Activated gamma-delta T cell treated with Interleukin-2 at 50 U/mL for 16 hours (primary cell): ENCODE measurements around the gene CCDC181.

Experiments used
- DNase-seq: peaks from one replicate; pipeline ENCODE4 v3.0.0-alpha.2; 2020

The CCDC181 gene

DNA sequence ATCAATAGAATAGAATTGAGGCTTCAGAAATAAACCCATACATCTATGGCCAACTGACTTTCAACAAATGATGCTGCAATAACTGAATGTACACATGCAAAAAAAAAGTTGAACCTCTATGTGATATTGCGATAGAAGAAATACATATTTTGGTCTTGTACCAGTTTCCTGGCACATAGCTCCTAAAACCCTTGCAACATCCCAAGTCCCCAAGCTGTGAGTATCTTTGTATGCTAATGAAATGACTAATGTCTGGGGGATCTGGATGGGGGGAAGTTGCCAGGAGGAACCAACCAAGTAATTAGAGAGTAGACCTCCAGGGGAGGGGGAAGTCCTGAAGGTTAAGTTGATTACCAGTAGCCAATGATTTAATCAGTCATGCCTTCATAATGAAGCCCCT, 34.9 kb downstream of the CCDC181 start:
- no peak for DNase-seq

- DNase-seq: no peak
Measured at GRCh38 chr1:169390303-169390702, 37.0 kb downstream of the CCDC181 start.

- no peak for DNase-seq
Measured at GRCh38 chr1:169387399-169387798, 39.9 kb downstream of the CCDC181 start.

DNA sequence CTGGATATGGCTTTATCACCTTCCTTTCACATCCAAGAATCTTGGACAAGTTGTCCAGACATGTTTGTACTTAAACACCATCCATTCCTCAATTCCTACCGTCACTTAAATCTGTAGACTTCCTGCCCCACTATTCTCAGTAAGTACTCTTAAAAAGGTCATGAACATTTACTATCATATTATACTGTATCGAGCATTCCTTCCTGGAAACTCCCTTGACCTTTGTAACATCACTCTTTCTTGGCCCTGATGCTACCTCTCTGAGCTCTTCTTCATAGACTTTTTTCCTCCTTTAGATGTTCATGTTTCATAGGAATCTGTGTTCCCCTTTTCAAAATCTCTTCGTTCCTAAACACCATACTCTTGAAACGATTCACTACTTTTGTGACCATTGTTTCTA, 43.8 kb downstream of the CCDC181 start:
- no peak for DNase-seq

DNA sequence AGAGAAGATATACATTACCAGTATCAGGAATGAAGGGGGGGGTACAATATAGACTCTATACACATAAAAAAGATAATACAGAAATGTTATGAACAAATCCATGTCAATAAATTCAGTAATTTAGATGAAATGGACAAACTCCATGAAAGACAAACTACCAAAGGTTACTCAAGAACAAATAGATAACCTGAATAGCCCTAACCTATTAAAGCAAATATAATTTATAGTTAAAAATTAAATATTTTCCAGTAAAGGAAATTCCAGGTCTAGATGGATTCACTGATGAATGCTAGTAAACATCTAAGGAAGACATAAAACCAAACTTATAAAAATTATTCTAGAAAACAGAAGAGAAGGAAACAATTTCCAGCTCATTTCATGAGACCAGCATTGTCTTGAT, 46.1 kb downstream of the CCDC181 start:
- DNase-seq: no peak

DNA sequence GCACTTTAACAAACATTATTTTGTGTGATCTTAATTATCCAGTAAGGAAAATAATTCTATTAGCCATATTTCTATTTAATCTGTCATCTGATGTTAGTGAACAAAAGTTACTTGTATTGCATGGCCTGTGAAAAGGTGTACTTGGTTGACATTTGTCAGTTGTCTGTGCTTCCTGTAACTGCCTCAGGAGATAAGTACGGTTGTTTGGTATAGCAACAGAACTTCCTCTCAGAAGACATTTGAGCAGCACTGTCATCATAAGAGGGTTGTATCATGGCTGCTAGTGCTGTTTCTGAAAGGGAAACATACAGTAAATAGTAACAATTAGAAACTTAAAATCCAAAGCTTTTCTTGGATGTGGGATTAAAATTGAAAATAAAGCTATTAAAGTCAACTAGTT, 55.9 kb downstream of the CCDC181 start:
- DNase-seq: no peak

- peak; percentile 18 for DNase-seq
Measured at GRCh38 chr1:169368406-169368769, 58.9 kb downstream of the CCDC181 start.

DNA sequence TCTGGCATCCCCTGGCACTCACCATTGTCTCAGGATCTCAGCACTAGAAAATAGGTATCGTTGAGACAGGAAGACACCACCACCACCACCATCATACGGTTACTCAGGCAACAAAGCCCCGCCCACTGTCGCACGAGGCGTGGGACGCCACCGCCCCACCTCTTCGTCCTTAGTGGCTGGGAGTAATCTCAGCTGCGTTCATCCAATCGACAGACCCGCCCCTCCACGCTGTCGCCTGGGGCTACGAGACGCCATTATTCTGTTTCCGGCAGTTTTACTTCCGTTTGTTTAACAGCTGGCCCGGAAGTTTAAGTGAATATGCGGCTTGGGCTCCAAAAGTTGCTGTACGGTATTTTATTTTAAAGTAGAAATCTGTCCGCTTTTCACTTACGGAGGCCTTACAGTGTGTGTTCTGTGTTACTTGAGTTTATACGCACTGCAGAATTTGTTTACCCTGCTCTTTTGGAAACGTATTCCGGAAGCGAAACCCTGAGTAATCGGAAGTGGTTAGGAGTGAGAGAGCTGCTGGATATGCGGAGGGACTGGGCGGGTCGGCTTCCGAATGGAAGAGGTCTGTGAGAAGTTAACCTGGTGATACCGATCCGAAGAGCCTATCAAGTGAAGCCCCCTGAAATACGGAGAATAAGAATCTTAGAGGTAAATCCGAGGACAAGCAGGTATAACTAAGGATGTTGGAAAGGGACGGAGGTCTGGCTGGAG, 59.4 kb downstream of the CCDC181 start, which contains the start of the genes BLZF1 and NME7:
TSS of gene BLZF1 (plus strand) at position 510 of the 720 bp plus-strand sequence. CDS start 1,328 bp downstream, outside the sequence.
TSS of gene NME7 (minus strand) at position 112 of the 720 bp plus-strand sequence. CDS start at position 25, 87 bp downstream.
- peak; percentile 98 for DNase-seq

- no peak for DNase-seq
Measured at GRCh38 chr1:169367096-169367685, 60.1 kb downstream of the CCDC181 start.

- no peak for DNase-seq
Measured at GRCh38 chr1:169364948-169365347, 62.3 kb downstream of the CCDC181 start.

GRCh38 chr1:169363046-169363730, 64.1 kb downstream of the CCDC181 start:
- no peak for DNase-seq

DNA sequence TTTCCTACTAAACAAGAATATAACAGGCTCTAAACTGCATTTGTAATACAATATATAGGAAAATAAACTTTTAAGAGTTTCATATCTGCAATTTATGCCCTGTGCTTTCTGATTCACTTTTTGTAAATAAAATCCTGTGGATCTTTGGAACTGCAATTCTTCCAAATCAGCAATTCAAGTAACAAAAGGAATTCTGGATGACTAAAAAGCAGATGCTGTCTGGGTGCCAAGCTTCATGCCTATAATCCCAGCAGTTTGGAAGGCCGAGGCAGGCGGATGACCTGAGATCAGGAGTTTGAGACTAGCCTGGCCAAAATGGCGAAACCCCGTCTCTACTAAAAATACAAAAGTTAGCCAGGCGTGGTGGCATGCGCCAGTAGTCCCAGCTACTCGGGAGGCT, 66.0 kb downstream of the CCDC181 start:
- DNase-seq: no peak

DNA sequence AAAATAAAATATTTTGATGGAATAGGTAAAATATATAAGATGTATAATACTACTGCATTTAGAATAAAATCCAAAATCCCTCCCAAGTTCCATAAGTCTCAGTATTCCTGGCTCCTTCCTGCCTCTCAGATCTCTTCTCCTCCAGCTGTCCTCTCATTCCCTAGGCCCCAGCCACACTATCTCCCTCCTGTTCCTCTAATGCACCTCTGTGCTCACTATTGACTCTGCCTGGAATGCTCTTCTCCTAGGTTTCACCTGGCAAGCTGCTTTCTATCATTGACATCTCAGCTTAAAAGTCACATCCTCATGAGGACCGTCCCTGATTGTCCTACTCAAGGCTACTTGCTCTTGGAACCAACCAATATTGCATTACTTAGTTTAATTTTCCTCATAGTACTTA, 66.9 kb downstream of the CCDC181 start:
- no peak for DNase-seq

GRCh38 chr1:169348383-169349036, 78.8 kb downstream of the CCDC181 start:
- DNase-seq: peak; percentile 36

DNA sequence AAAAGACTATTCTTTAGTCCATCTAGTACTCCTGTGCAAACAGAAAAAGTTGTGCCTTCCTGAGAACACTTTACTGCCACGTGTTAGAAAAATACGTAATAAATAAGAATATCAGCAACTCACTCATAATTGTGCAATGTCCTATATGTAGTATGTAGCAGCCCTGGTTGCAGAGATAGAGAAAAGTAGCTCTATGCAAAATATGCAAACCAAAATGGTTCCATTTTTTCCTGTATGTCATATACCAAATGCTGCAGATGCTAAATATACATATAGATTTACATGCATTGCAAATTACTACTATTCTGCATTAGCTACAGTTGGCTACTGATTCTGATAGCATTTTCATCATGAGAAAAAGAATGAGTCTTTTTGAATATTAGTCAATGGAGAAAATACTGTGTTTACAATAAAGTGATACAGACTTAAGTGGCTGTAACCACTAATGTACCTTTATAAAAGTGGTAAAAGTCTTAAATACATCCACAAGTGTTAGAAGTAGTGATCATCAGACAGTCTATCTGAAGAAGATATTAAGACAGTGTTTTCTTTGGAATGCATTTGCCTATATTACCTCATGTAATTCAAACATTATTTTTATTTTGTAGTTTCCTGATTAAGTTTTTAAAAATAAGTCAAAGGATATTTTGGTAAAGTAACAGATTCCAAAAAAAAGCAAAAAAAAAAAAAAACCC, 79.4 kb downstream of the CCDC181 start:
- no peak for DNase-seq

GRCh38 chr1:169346036-169346589, 81.2 kb downstream of the CCDC181 start:
- DNase-seq: no peak

DNA sequence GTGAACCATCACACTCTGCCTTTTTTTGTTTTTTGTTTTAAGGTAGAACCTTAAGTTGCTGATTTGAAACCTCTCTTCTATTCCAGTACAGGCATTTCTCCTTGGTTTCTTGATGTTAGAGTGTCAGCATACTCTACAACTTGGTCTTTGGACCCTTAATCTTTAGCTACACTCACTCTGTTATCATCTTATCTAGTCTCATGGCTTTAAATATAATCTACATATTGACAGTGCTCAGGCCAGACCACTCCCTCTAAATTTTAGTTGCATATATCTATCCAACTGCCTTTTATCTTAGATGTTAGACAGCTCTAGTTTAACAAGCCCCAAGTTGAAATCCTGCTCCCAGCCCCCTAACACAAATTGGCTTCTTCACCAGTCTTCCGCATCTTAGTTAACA, 81.8 kb downstream of the CCDC181 start:
- no peak for DNase-seq
